Endothelial cell of umbilical vein (primary cell): Measurements from ENCODE around the gene FLT3LG.
"Not testable (repeated sequence)": the region's sequence is repeated elsewhere in the genome, so short reads cannot be mapped to it uniquely, and the experiment has no call there.

Experiments used
- JUN ChIP-seq: IDR thresholded peaks from 2 replicates; pipeline ENCODE4 v1.6.1; 2011; ENCODE audit warnings: borderline replicate concordance, low read depth; ENCODE audit not compliant: insufficient read length, insufficient read depth
- TF ChIP-seq, protein P1 (sequence below), 2 donors: IDR thresholded peaks; 1 replicate in 1 of 2; 2 replicates in 1 of 2; pipeline ENCODE4 v1.5.1; 2011; ENCODE audit warnings: low read length in 2 of 2, mild to moderate bottlenecking in 2 of 2, moderate library complexity in 2 of 2, control low read depth in 1 of 2, inconsistent platforms in 1 of 2, low read depth in 1 of 2; ENCODE audit not compliant: insufficient read depth in 1 of 2; ENCODE audit errors: extremely low read depth in 1 of 2

DNA sequence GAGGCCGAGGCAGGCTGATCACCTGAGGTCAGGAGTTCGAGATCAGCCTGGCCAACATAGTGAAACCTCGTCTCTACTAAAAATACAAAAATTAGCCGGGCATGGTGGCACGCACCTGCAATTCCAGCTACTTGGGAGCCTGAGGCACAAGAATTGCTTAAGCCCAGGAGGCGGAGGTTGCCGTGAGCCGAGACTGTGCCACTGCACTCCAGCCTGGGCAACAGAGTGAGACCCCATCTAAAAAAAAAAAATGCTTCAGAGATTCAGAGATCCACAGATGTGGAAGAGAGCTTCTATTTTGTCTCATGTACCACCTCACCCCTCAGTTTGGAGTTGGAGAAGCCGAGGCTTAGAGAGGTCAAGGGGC is 531 bp upstream of the FLT3LG start:
- TF ChIP-seq JUN: not testable (repeated sequence)
- TF ChIP-seq, protein P1, sequence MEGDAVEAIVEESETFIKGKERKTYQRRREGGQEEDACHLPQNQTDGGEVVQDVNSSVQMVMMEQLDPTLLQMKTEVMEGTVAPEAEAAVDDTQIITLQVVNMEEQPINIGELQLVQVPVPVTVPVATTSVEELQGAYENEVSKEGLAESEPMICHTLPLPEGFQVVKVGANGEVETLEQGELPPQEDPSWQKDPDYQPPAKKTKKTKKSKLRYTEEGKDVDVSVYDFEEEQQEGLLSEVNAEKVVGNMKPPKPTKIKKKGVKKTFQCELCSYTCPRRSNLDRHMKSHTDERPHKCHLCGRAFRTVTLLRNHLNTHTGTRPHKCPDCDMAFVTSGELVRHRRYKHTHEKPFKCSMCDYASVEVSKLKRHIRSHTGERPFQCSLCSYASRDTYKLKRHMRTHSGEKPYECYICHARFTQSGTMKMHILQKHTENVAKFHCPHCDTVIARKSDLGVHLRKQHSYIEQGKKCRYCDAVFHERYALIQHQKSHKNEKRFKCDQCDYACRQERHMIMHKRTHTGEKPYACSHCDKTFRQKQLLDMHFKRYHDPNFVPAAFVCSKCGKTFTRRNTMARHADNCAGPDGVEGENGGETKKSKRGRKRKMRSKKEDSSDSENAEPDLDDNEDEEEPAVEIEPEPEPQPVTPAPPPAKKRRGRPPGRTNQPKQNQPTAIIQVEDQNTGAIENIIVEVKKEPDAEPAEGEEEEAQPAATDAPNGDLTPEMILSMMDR (IDR thresholded peaks at IDR 0.05; ENCODE audit: extremely low read depth in 1 of 2, insufficient read depth in 1 of 2, low read depth in 1 of 2, low read length in 2 of 2): not testable (repeated sequence)
